Sigmoid colon (tissue), 4 donors: ENCODE data around the gene PCAT6.

Experiments
- CTCF ChIP-seq, 4 experiments: fragments of 450-650 bp in 3 of 4; fragments of 200-600 bp in 1 of 4; IDR thresholded peaks; one replicate each; pipeline ENCODE4 v1.5.1; 2016 to 2019; ENCODE audit warnings: antibody characterized with exemption in 4 of 4, mild to moderate bottlenecking in 3 of 4, moderate library complexity in 2 of 4
- EP300 ChIP-seq, 4 donors: sonication (generic); formaldehyde crosslinking; IDR thresholded peaks; one replicate each; pipeline ENCODE4 v1.6.1; 2017; ENCODE audit warnings: antibody characterized with exemption in 4 of 4
- POLR2A ChIP-seq, 2 donors: fragments of 450-650 bp; IDR thresholded peaks; one replicate each; pipeline ENCODE4 v1.6.1; 2016; ENCODE audit warnings: antibody characterized with exemption in 2 of 2, mild to moderate bottlenecking in 2 of 2, moderate library complexity in 2 of 2
- POLR2AphosphoS5 ChIP-seq, 4 donors: sonication (generic); formaldehyde crosslinking; IDR thresholded peaks; one replicate each; pipeline ENCODE4 v1.6.1; 2017; ENCODE audit warnings: antibody characterized with exemption in 4 of 4

- TF ChIP-seq CTCF (IDR thresholded peaks at IDR 0.05) (no peak), POLR2AphosphoS5 (IDR thresholded peaks at IDR 0.05) (no peak), POLR2A (IDR thresholded peaks at IDR 0.05) (no peak), EP300 (IDR thresholded peaks at IDR 0.05) (no peak)
Observed at GRCh38 chr1:202802034-202802433, 8.7 kb upstream of the PCAT6 start.
